Measurements from ENCODE around the gene MRO.

- TF ChIP-seq, protein P1, sequence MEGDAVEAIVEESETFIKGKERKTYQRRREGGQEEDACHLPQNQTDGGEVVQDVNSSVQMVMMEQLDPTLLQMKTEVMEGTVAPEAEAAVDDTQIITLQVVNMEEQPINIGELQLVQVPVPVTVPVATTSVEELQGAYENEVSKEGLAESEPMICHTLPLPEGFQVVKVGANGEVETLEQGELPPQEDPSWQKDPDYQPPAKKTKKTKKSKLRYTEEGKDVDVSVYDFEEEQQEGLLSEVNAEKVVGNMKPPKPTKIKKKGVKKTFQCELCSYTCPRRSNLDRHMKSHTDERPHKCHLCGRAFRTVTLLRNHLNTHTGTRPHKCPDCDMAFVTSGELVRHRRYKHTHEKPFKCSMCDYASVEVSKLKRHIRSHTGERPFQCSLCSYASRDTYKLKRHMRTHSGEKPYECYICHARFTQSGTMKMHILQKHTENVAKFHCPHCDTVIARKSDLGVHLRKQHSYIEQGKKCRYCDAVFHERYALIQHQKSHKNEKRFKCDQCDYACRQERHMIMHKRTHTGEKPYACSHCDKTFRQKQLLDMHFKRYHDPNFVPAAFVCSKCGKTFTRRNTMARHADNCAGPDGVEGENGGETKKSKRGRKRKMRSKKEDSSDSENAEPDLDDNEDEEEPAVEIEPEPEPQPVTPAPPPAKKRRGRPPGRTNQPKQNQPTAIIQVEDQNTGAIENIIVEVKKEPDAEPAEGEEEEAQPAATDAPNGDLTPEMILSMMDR (IDR thresholded peaks at IDR 0.05) = no peak
- no peak for TF ChIP-seq POLR2A (IDR thresholded peaks at IDR 0.05)
Observed at GRCh38 chr18:50839341-50839740, 19.5 kb upstream of the MRO start.
